ENCODE results near the gene ACSL3. TPM values are rescaled to one million over a fixed set of nuclear protein-coding genes. Genes with fewer than 3 reads are reported as not detected.
"Not testable (repeated sequence)": the region's sequence is repeated elsewhere in the genome, so short reads cannot be mapped to it uniquely, and the experiment has no call there.

The ACSL3 gene
- total and polyA plus RNA-seq, 2 experiments from 2014 or later = 48.6 to 61.5 TPM

- no peak overlapping the region for H3K27ac ChIP-seq
Measured at GRCh38 chr2:222912776-222913175, 51.9 kb downstream of the ACSL3 start.

GRCh38 chr2:222915092-222915957 is 54.5 kb downstream of the ACSL3 start:
- Histone ChIP-seq H3K4me1 (ENCODE audit: insufficient read depth) (peaks cover 54% of the 10 kb centered on the region), H3K36me3 (ENCODE audit: low read depth) (peaks cover 2% of the 10 kb centered on the region; the same call in 1 of the 2 replicates), H4K20me1 (ENCODE audit: insufficient read depth) (no peaks in the 10 kb centered on the region; the same call in 1 of the 2 replicates), H3K4me3 (no peak overlapping the region), H3K27me3 (replicated peaks; ENCODE audit: insufficient read depth) (no peaks in the 10 kb centered on the region), H3K27ac (no peak overlapping the region), H3K79me2 (ENCODE audit: insufficient read depth) (peaks cover 89% of the 10 kb centered on the region), H3K9ac (no peak overlapping the region), H3F3A (ENCODE audit: insufficient read depth) (peaks cover 7% of the 10 kb centered on the region; the same call in 1 of the 2 replicates), H2AFZ (no peak overlapping the region), H3K4me2 (ENCODE audit: unreplicated experiment) (no peak overlapping the region), H3K9me2 (ENCODE audit: insufficient read depth) (no peaks in the 10 kb centered on the region), H3K9me3 (ENCODE audit: low read depth) (no peaks in the 10 kb centered on the region)
- in situ Hi-C loops (cut with MboI) = no loop called here
- WGBS, 2 experiments (ENCODE audit: low coverage in 1 of 2, low lambda C conversion rate in 2 of 2, missing lambda C conversion rate in 2 of 2) = 84 to 85% methylated on average over 7 of the region's 7 CpGs
- peak; percentile 56 for DNase-seq
- TF ChIP-seq EZH2 (IDR thresholded peaks at IDR 0.05; ENCODE audit: insufficient read depth, poor library complexity, severe bottlenecking) (no peak), EZH2phosphoT487 (IDR thresholded peaks at IDR 0.05; ENCODE audit: insufficient read depth, low read depth) (no peak)

More at GRCh38 chr2:222912776-222913175, 51.9 kb downstream of the ACSL3 start:
- WGBS, 2 experiments (ENCODE audit: low coverage in 1 of 2, low lambda C conversion rate in 2 of 2, missing lambda C conversion rate in 2 of 2) = 99 to 100% methylated on average over 3 of the region's 3 CpGs
- in situ Hi-C loops (cut with MboI) = no loop called here
- H3K9me3 ChIP-seq (ENCODE audit: low read depth) = no peaks in the 10 kb centered on the region
- H3K4me3 ChIP-seq = no peak overlapping the region
- H3K4me1 ChIP-seq (ENCODE audit: insufficient read depth) = peaks cover 40% of the 10 kb centered on the region
- H2AFZ ChIP-seq = no peak overlapping the region
- H3K9ac ChIP-seq = 0 out of 2 replicates have a peak overlapping the region, but pooled peaks have one; percentile 16
- H3F3A ChIP-seq (ENCODE audit: insufficient read depth) = peaks cover 7% of the 10 kb centered on the region; the same call in 1 of the 2 replicates
- H4K20me1 ChIP-seq (ENCODE audit: insufficient read depth) = no peaks in the 10 kb centered on the region; the same call in 1 of the 2 replicates
- no peaks in the 10 kb centered on the region for H3K9me2 ChIP-seq (ENCODE audit: insufficient read depth)
- H3K4me2 ChIP-seq (ENCODE audit: unreplicated experiment) = no peak overlapping the region
- H3K36me3 ChIP-seq (ENCODE audit: low read depth) = 0 out of 2 replicates have a peak, but pooled peaks cover 3% of the 10 kb centered on the region
- peaks cover 98% of the 10 kb centered on the region for H3K79me2 ChIP-seq (ENCODE audit: insufficient read depth)
- no peaks in the 10 kb centered on the region for H3K27me3 ChIP-seq (replicated peaks; ENCODE audit: insufficient read depth)
- TF ChIP-seq EZH2 (IDR thresholded peaks at IDR 0.05; ENCODE audit: insufficient read depth, poor library complexity, severe bottlenecking) (no peak), EZH2phosphoT487 (IDR thresholded peaks at IDR 0.05; ENCODE audit: insufficient read depth, low read depth) (no peak)
- DNase-seq = no peak

- TF ChIP-seq EZH2phosphoT487 (IDR thresholded peaks at IDR 0.05; ENCODE audit: insufficient read depth, low read depth) (no peak), EZH2 (IDR thresholded peaks at IDR 0.05; ENCODE audit: insufficient read depth, poor library complexity, severe bottlenecking) (no peak)
- Histone ChIP-seq H3K9me3 (ENCODE audit: low read depth) (no peaks in the 10 kb centered on the region), H3K27ac (no peak overlapping the region), H3K9ac (no peak overlapping the region), H3K27me3 (replicated peaks; ENCODE audit: insufficient read depth) (no peaks in the 10 kb centered on the region), H3K4me1 (ENCODE audit: insufficient read depth) (peaks cover 59% of the 10 kb centered on the region), H4K20me1 (ENCODE audit: insufficient read depth) (no peaks in the 10 kb centered on the region; the same call in 1 of the 2 replicates), H3K4me2 (ENCODE audit: unreplicated experiment) (no peak overlapping the region), H3K36me3 (ENCODE audit: low read depth) (peaks cover 10% of the 10 kb centered on the region; the same call in 1 of the 2 replicates), H2AFZ (no peak overlapping the region), H3K9me2 (ENCODE audit: insufficient read depth) (no peaks in the 10 kb centered on the region), H3K79me2 (ENCODE audit: insufficient read depth) (peaks cover 86% of the 10 kb centered on the region), H3K4me3 (no peak overlapping the region), H3F3A (ENCODE audit: insufficient read depth) (peaks cover 10% of the 10 kb centered on the region; the same call in 1 of the 2 replicates)
- WGBS, 2 experiments (ENCODE audit: low coverage in 1 of 2, low lambda C conversion rate in 2 of 2, missing lambda C conversion rate in 2 of 2) = 77 to 80% methylated on average over 11 of the region's 11 CpGs
- no peak for DNase-seq
- in situ Hi-C loops (cut with MboI) = no loop called here
Measured at GRCh38 chr2:222916229-222917197, 55.7 kb downstream of the ACSL3 start.

GRCh38 chr2:222917212-222917611 is 56.4 kb downstream of the ACSL3 start:
- Histone ChIP-seq H3K79me2 (ENCODE audit: insufficient read depth) (peaks cover 79% of the 10 kb centered on the region), H3K4me1 (ENCODE audit: insufficient read depth) (peaks cover 52% of the 10 kb centered on the region)
- H3K4me2 ChIP-seq (ENCODE audit: unreplicated experiment); H4K20me1 ChIP-seq (ENCODE audit: insufficient read depth); DNase-seq; H3F3A ChIP-seq (ENCODE audit: insufficient read depth); H3K27ac ChIP-seq; in situ Hi-C loops (cut with MboI); H2AFZ ChIP-seq; H3K9me2 ChIP-seq (ENCODE audit: insufficient read depth); H3K9ac ChIP-seq; H3K9me3 ChIP-seq (ENCODE audit: low read depth); H3K27me3 ChIP-seq (replicated peaks; ENCODE audit: insufficient read depth); H3K36me3 ChIP-seq (ENCODE audit: low read depth); H3K4me3 ChIP-seq: not testable (repeated sequence)
- 86 to 88% methylated on average over 9 of the region's 9 CpGs for WGBS, 2 experiments (ENCODE audit: low coverage in 1 of 2, low lambda C conversion rate in 2 of 2, missing lambda C conversion rate in 2 of 2)

All from GM23248 (cell line).